Breast epithelium (tissue), 4 donors: ENCODE results near the gene ARHGAP18. TPM values are rescaled to one million over a fixed set of nuclear protein-coding genes. Genes with fewer than 3 reads are reported as not detected.

Experiments used
- DNase-seq, 2 donors: peaks; one replicate each; pipeline ENCODE4 v3.0.0-alpha.2; 2019; ENCODE audit warnings: low spot score in 2 of 2
- H3K27ac ChIP-seq, 2 donors: fragments of 200-600 bp; sonication (generic) in 1 of 2; one replicate each; pipeline ENCODE4 v1.5.1; 2016 to 2019; ENCODE audit warnings: mild to moderate bottlenecking in 1 of 2
- H3K27me3 ChIP-seq, 2 donors: fragments of 200-600 bp; sonication (generic) in 1 of 2; one replicate each; pipeline versions ENCODE4 v1.5.1 to v1.6.0; 2017 to 2019; ENCODE audit warnings: control low read depth in 1 of 2, mild to moderate bottlenecking in 1 of 2
- H3K36me3 ChIP-seq: fragments of 200-600 bp; one replicate; pipeline ENCODE4 v1.5.1; 2019
- H3K4me1 ChIP-seq, 2 donors: fragments of 200-600 bp; sonication (generic); one replicate each; pipeline ENCODE4 v1.5.1; 2016 to 2019; ENCODE audit warnings: control low read depth in 1 of 2
- H3K4me3 ChIP-seq, 3 donors: fragments of 200-600 bp; sonication (generic); 1 replicate in 2 of 3; 2 replicates in 1 of 3; pipeline ENCODE4 v1.5.1; 2016 to 2019; ENCODE audit warnings: mild to moderate bottlenecking in 3 of 3, moderate library complexity in 2 of 3
- H3K9me3 ChIP-seq, 2 donors: fragments of 200-600 bp; sonication (generic) in 1 of 2; one replicate each; pipeline ENCODE4 v1.5.1; 2016 to 2019; ENCODE audit warnings: control low read depth in 1 of 2
- CTCF ChIP-seq, 3 donors: fragments of 450-650 bp; IDR thresholded peaks; one replicate each; pipeline ENCODE4 v1.5.1; 2016 to 2017; ENCODE audit warnings: antibody characterized with exemption in 3 of 3, mild to moderate bottlenecking in 3 of 3, moderate library complexity in 3 of 3
- POLR2A ChIP-seq: fragments of 450-650 bp; IDR thresholded peaks from one replicate; pipeline ENCODE4 v1.6.1; 2016; ENCODE audit warnings: antibody characterized with exemption, mild to moderate bottlenecking, moderate library complexity
- POLR2AphosphoS5 ChIP-seq, 3 donors: sonication (generic); formaldehyde crosslinking; IDR thresholded peaks; one replicate each; pipeline ENCODE4 v1.6.1; 2017; ENCODE audit warnings: antibody characterized with exemption in 3 of 3
- intact Hi-C: fragments of 100-400 bp; cut with DNase I; formaldehyde crosslinking; loops from one replicate; pipeline ENCODE4 v1.15.1; 2023; ENCODE audit warnings: low total_unique reads
- total RNA-seq, 3 donors: library from RNA; depleted of rRNA; stranded (reverse); fragments of >200 nt; gene quantifications; one replicate each; pipeline ENCODE4 v1.1.0, GENCODE V29; 2016

Gene ARHGAP18
- total RNA-seq, 3 donors from 2014 or later, result 14.7 to 28.7 (median 24.8) TPM

GRCh38 chr6:129598244-129599187 is 111.5 kb downstream of the ARHGAP18 start:
- no peaks in the 10 kb centered on the region for H3K36me3 ChIP-seq
- no peak for DNase-seq
- H3K9me3 ChIP-seq, result no peaks in the 10 kb centered on the region
- H3K4me3 ChIP-seq, result no peak overlapping the region
- intact Hi-C loops, result loop anchor here (5.0 kb wide), 1 partner anchor 129 kb away; no protein-coding TSS in a partner anchor
- no peaks in the 10 kb centered on the region for H3K4me1 ChIP-seq
- no peak overlapping the region for H3K27ac ChIP-seq
- TF ChIP-seq POLR2A (no peak), POLR2AphosphoS5 (IDR thresholded peaks at IDR 0.05) (no peak), CTCF (IDR thresholded peaks at IDR 0.05) (peak; percentile 70 to 93 (median 91))
- H3K27me3 ChIP-seq, result no peaks in the 10 kb centered on the region

- no peaks in the 10 kb centered on the region for H3K27me3 ChIP-seq
- H3K36me3 ChIP-seq, result no peaks in the 10 kb centered on the region
- intact Hi-C loops, result loop anchor here (5.0 kb wide), 1 partner anchor 130 kb away; no protein-coding TSS in a partner anchor
- TF ChIP-seq POLR2A (no peak), CTCF (IDR thresholded peaks at IDR 0.05) (no peak), POLR2AphosphoS5 (IDR thresholded peaks at IDR 0.05) (no peak)
- H3K27ac ChIP-seq, result no peak overlapping the region
- no peaks in the 10 kb centered on the region for H3K9me3 ChIP-seq
- H3K4me3 ChIP-seq, result no peak overlapping the region
- H3K4me1 ChIP-seq, result no peaks in the 10 kb centered on the region
- DNase-seq, result no peak
Measured at GRCh38 chr6:129597023-129597713, 112.8 kb downstream of the ARHGAP18 start.

GRCh38 chr6:129596522-129596921 is 113.5 kb downstream of the ARHGAP18 start:
- TF ChIP-seq CTCF (IDR thresholded peaks at IDR 0.05), result no peak
- TF ChIP-seq POLR2A, result no peak
- Histone ChIP-seq H3K4me1 (no peaks in the 10 kb centered on the region), H3K4me3 (no peak overlapping the region), H3K9me3 (no peaks in the 10 kb centered on the region), H3K27ac (no peak overlapping the region), H3K36me3 (no peaks in the 10 kb centered on the region), H3K27me3 (no peaks in the 10 kb centered on the region)
- DNase-seq, result no peak
- intact Hi-C loops, result loop anchor here (5.0 kb wide), 1 partner anchor 131 kb away; no protein-coding TSS in a partner anchor

GRCh38 chr6:129593233-129593564 is 116.8 kb downstream of the ARHGAP18 start:
- TF ChIP-seq POLR2AphosphoS5 (IDR thresholded peaks at IDR 0.05), result no peak
- TF ChIP-seq CTCF (IDR thresholded peaks at IDR 0.05), result no peak
- no peak for TF ChIP-seq POLR2A
- Histone ChIP-seq H3K9me3 (no peaks in the 10 kb centered on the region), H3K27me3 (no peaks in the 10 kb centered on the region), H3K4me1 (no peaks in the 10 kb centered on the region), H3K36me3 (no peaks in the 10 kb centered on the region), H3K27ac (no peak overlapping the region), H3K4me3 (no peak overlapping the region)
- no peak for DNase-seq
- intact Hi-C loops, result no loop called here
